ENCODE results near the gene WNT2.
"Not testable (repeated sequence)": the region's sequence is repeated elsewhere in the genome, so short reads cannot be mapped to it uniquely, and the experiment has no call there.

WNT2 gene

DNA sequence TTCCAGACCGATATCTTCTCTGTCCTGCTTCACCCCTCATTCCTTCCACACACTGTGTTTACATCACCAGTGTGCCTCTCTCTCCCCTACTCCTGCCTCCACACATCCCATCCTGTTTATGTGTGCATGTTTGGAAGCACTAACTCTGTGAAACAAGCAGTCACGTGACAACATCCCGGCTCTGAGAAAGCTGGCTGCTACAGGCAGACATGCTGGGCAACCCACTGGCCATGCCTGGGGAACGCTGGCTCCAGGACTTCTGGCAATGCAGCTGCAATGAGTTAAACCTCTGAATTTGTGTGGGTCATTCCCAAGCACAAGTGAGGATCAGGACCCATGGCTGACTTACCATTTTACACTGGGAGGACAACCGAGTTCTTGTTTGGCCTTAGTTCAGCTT is 74.0 kb downstream of the WNT2 start:
- Histone ChIP-seq H3K9ac (ENCODE audit: low read length) (no peak overlapping the region), H3K4me1 (ENCODE audit: control insufficient read depth, insufficient read depth, low read length) (no peaks in the 10 kb centered on the region), H3K36me3 (ENCODE audit: control insufficient read depth, insufficient read depth, low read length) (no peaks in the 10 kb centered on the region), H3K27me3 (ENCODE audit: control insufficient read depth, insufficient read depth, low read length) (no peaks in the 10 kb centered on the region), H3K4me3 (ENCODE audit: low read length) (no peak overlapping the region), H3K9me3 (ENCODE audit: control insufficient read depth, low read length) (no peaks in the 10 kb centered on the region)

DNA sequence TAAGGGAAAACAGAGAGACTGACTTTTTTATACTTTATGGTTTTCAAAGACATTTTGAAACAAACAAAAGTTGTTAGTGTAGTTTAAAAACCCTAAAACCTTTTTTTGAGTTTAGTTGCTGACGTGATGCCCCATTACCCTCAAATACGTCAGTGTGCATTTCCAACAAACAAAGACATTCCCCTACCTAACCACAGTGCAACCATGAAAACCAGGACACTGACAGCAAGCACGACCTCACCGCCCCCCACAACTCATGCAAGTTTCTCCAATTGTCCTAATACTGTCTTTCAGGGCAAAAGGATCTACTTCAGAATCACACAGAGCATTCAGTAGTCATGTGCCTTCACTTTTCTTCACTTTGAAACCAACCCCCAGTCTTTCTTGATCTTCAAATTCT is 75.0 kb downstream of the WNT2 start:
- no peaks in the 10 kb centered on the region for H3K36me3 ChIP-seq (ENCODE audit: control insufficient read depth, insufficient read depth, low read length)
- no peak overlapping the region for H3K9ac ChIP-seq (ENCODE audit: low read length)
- no peaks in the 10 kb centered on the region for H3K4me1 ChIP-seq (ENCODE audit: control insufficient read depth, insufficient read depth, low read length)
- no peaks in the 10 kb centered on the region for H3K27me3 ChIP-seq (ENCODE audit: control insufficient read depth, insufficient read depth, low read length)
- H3K9me3 ChIP-seq (ENCODE audit: control insufficient read depth, low read length) = no peaks in the 10 kb centered on the region
- no peak overlapping the region for H3K4me3 ChIP-seq (ENCODE audit: low read length)

DNA sequence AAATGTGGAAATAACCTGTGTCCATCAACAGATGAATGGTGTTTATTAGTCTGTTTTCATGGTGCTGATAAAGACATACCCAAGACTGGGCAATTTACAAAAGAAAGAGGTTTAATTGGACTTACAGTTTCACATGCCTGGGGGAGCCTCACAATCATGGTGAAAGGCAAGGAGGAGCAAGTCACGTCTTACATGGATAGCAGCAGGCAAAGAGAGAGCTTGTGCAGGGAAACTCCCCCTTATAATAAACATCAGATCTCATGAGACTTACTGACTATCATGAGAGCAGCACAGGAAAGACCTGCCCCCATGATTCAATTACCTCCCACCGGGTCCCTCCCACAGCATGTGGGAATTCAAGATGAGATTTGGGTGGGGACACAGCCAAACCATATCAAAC is 77.2 kb downstream of the WNT2 start:
- H3K4me3 ChIP-seq (ENCODE audit: low read length); H3K9me3 ChIP-seq (ENCODE audit: control insufficient read depth, low read length); H3K27me3 ChIP-seq (ENCODE audit: control insufficient read depth, insufficient read depth, low read length); H3K9ac ChIP-seq (ENCODE audit: low read length); H3K36me3 ChIP-seq (ENCODE audit: control insufficient read depth, insufficient read depth, low read length); H3K4me1 ChIP-seq (ENCODE audit: control insufficient read depth, insufficient read depth, low read length): not testable (repeated sequence)

DNA sequence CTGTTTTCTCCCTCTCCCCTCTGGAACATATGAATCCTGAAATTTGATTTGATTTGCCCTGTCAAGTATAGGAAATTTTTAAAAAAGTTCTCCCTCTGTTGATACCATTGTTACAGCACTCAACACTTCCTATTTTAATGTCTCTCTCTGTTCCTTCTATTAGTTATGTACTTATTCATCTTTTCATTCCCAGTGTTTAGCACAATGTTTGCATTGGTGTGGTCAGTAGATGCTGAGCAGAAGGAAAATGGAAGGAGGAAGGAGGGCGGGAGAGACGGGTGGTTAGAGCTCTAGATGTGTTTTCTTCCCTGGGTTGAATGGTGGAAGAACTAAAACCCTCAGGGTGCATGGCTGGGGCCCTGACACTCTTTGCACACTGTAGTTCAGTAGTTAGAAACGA is 79.5 kb downstream of the WNT2 start:
- Histone ChIP-seq H3K36me3 (ENCODE audit: control insufficient read depth, insufficient read depth, low read length) (no peaks in the 10 kb centered on the region), H3K4me3 (ENCODE audit: low read length) (no peak overlapping the region), H3K4me1 (ENCODE audit: control insufficient read depth, insufficient read depth, low read length) (no peaks in the 10 kb centered on the region), H3K9me3 (ENCODE audit: control insufficient read depth, low read length) (no peaks in the 10 kb centered on the region), H3K9ac (ENCODE audit: low read length) (no peak overlapping the region), H3K27me3 (ENCODE audit: control insufficient read depth, insufficient read depth, low read length) (no peaks in the 10 kb centered on the region)

DNA sequence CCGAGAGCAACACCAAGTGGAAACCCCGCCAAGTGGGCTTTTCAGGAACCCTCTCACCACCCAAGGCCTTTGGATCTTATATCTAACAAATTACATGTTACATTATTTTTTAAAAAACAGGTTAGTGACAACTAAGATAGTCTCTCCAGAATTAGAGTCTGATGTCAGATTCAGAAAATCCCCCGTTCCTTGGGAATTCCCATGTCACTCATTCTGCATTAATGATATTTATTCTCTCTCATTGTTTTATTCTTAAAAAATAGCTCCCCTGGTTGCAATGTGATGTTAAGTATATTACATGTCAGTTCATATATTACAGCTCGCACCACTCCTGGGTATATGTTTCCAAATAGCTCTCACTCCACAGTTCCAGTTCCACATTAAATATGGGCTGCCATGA is 81.8 kb downstream of the WNT2 start:
- Histone ChIP-seq H3K9ac (ENCODE audit: low read length) (no peak overlapping the region), H3K27me3 (ENCODE audit: control insufficient read depth, insufficient read depth, low read length) (no peaks in the 10 kb centered on the region), H3K36me3 (ENCODE audit: control insufficient read depth, insufficient read depth, low read length) (no peaks in the 10 kb centered on the region), H3K4me1 (ENCODE audit: control insufficient read depth, insufficient read depth, low read length) (no peaks in the 10 kb centered on the region), H3K4me3 (ENCODE audit: low read length) (no peak overlapping the region), H3K9me3 (ENCODE audit: control insufficient read depth, low read length) (no peaks in the 10 kb centered on the region)

DNA sequence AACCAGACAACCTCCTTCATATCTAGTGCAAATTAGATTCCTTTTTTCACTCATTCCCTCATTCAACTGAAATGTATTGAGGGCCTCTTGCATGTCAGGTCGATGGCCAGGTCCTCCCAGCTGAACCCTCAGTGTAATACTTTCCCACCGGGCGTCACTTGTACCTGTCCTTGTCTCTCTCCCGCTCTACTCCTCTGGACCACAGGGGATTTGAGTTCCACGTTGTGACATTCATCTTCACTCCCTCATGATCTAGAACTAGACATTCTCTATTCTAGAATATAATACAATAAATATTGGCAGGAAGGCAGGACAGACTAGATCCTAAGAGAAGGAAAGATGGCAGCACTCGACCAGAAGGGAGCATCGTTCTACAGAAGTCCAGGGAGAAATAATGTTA is 83.9 kb downstream of the WNT2 start:
- no peaks in the 10 kb centered on the region for H3K9me3 ChIP-seq (ENCODE audit: control insufficient read depth, low read length)
- H3K9ac ChIP-seq (ENCODE audit: low read length) = no peak overlapping the region
- no peaks in the 10 kb centered on the region for H3K36me3 ChIP-seq (ENCODE audit: control insufficient read depth, insufficient read depth, low read length)
- H3K27me3 ChIP-seq (ENCODE audit: control insufficient read depth, insufficient read depth, low read length) = no peaks in the 10 kb centered on the region
- H3K4me3 ChIP-seq (ENCODE audit: low read length) = no peak overlapping the region
- no peaks in the 10 kb centered on the region for H3K4me1 ChIP-seq (ENCODE audit: control insufficient read depth, insufficient read depth, low read length)

DNA sequence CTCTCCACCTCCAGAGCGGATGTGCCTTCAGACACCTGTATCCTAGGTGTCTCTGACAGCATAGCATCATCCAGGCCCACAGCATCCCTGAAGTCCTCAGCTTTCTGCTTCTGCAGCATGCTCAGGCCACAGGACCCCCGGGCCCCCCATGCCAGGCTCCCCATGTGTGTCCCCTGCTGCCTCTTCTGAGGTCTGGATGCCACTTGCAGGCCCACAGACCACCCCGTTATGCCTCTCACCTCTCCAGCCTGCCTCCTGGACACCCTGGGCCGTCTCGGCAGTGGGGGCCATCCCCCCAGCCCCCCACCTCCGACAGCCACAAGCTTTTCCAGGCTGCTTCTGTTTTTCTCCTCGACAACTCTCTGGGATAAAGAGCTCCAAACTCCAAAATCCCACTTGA is 84.4 kb downstream of the WNT2 start:
- Histone ChIP-seq H3K4me1 (ENCODE audit: control insufficient read depth, insufficient read depth, low read length) (no peaks in the 10 kb centered on the region), H3K27me3 (ENCODE audit: control insufficient read depth, insufficient read depth, low read length) (no peaks in the 10 kb centered on the region), H3K9ac (ENCODE audit: low read length) (no peak overlapping the region)

DNA sequence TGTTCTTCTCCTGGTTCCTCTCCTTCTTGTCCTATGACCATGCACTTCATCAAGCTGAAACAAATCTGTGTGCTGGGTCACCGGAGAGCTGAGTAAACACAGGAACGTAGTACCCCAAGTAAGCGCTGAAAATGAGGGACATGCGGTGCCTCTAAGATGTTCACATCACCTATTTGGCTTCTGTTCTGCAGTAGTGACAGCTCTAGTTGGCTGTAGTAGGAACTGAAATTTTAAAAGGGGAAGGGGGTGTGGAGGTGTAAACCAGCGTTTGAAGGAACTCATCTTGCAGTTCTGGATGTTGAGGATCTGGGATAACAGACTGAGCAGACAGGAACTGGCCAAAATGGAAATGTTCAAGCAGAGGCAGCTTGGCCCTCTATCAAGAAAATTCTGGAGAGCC is 85.2 kb downstream of the WNT2 start:
- Histone ChIP-seq H3K4me3 (ENCODE audit: low read length) (no peak overlapping the region), H3K9me3 (ENCODE audit: control insufficient read depth, low read length) (no peaks in the 10 kb centered on the region), H3K27me3 (ENCODE audit: control insufficient read depth, insufficient read depth, low read length) (no peaks in the 10 kb centered on the region), H3K9ac (ENCODE audit: low read length) (no peak overlapping the region), H3K36me3 (ENCODE audit: control insufficient read depth, insufficient read depth, low read length) (no peaks in the 10 kb centered on the region), H3K4me1 (ENCODE audit: control insufficient read depth, insufficient read depth, low read length) (no peaks in the 10 kb centered on the region)

More for the DNA sequence above, 84.4 kb downstream of the WNT2 start:
- Histone ChIP-seq H3K9me3 (ENCODE audit: control insufficient read depth, low read length) (no peaks in the 10 kb centered on the region), H3K4me3 (ENCODE audit: low read length) (no peak overlapping the region), H3K36me3 (ENCODE audit: control insufficient read depth, insufficient read depth, low read length) (no peaks in the 10 kb centered on the region)

DNA sequence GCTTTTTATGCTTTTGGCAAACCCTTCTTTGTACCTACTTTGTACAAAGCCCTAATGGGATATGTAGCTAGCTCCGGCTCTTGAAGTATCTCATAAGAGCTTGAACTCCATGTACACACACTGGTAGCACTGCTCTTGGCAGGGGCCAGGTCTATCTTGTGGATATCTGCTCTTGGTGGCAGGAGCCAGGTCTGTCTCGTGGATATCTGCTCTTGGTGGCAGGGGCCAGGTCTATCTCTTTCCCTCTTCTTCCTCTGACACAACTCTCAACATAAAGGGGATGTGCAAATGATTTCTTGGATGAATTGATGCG is 91.9 kb downstream of the WNT2 start:
- Histone ChIP-seq H3K4me3 (ENCODE audit: low read length) (no peak overlapping the region), H3K9me3 (ENCODE audit: control insufficient read depth, low read length) (no peaks in the 10 kb centered on the region), H3K36me3 (ENCODE audit: control insufficient read depth, insufficient read depth, low read length) (no peaks in the 10 kb centered on the region), H3K4me1 (ENCODE audit: control insufficient read depth, insufficient read depth, low read length) (no peaks in the 10 kb centered on the region), H3K9ac (ENCODE audit: low read length) (no peak overlapping the region), H3K27me3 (ENCODE audit: control insufficient read depth, insufficient read depth, low read length) (no peaks in the 10 kb centered on the region)

DNA sequence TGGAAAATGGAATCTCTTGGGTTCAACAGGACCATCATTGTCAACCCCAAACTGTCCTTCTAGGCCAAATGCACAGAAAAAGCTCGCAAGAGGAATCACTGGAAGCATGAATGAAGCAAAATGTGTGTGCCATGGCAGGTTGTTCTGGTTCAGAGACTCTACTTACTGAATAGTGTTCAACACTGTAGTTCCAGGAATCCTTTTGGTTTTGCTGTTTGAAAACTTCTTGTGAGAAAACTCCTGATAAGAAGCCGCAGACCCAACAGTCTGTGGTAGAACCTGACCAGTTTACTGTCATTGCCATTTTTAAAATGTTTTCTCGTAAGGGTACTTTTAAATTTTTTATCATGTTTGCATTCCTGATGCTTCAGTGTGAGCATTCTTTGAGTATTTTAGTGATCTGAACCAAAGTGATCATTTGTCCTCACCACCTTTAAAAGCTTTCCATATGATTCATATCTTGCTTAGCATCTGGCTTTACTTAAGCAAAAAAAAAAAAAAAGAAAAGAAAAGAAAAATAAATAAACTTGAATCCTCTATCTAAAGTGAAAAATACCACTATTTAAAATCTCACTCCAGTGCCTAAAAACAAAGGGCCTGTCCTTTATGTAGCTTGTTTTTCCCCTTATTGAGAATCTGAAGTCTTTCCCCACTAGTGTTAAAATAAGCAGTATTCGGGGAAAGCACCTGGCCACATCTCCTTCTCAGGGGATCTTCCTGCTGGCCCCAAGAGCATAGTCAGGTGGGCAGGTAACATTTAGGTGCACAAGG is 92.4 kb downstream of the WNT2 start:
- Histone ChIP-seq H3K4me3 (ENCODE audit: low read length) (no peak overlapping the region), H3K9me3 (ENCODE audit: control insufficient read depth, low read length) (no peaks in the 10 kb centered on the region), H3K36me3 (ENCODE audit: control insufficient read depth, insufficient read depth, low read length) (no peaks in the 10 kb centered on the region), H3K9ac (ENCODE audit: low read length) (no peak overlapping the region), H3K27me3 (ENCODE audit: control insufficient read depth, insufficient read depth, low read length) (no peaks in the 10 kb centered on the region), H3K4me1 (ENCODE audit: control insufficient read depth, insufficient read depth, low read length) (no peaks in the 10 kb centered on the region)

DNA sequence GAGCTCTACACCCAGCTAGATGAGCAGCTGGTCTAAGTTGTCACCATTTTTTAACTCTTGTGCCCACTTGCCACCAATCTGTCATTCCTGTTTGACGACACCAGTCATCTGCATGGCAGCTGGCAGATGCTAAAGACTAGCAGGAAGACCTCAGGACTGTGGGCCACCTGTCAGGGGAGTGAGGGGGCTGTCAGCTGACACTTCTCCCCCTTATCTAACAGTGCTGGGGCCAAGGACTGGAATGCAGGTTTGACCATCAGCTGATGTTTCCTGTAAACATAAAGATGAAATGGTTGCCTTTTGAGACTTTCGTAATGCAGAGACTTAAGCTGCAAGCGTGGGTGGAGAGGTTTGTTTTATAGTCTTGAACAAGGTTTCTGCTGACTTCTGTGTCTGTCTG is 93.5 kb downstream of the WNT2 start:
- Histone ChIP-seq H3K9me3 (ENCODE audit: control insufficient read depth, low read length) (no peaks in the 10 kb centered on the region), H3K4me1 (ENCODE audit: control insufficient read depth, insufficient read depth, low read length) (no peaks in the 10 kb centered on the region), H3K36me3 (ENCODE audit: control insufficient read depth, insufficient read depth, low read length) (no peaks in the 10 kb centered on the region), H3K4me3 (ENCODE audit: low read length) (no peak overlapping the region), H3K27me3 (ENCODE audit: control insufficient read depth, insufficient read depth, low read length) (no peaks in the 10 kb centered on the region), H3K9ac (ENCODE audit: low read length) (no peak overlapping the region)

DNA sequence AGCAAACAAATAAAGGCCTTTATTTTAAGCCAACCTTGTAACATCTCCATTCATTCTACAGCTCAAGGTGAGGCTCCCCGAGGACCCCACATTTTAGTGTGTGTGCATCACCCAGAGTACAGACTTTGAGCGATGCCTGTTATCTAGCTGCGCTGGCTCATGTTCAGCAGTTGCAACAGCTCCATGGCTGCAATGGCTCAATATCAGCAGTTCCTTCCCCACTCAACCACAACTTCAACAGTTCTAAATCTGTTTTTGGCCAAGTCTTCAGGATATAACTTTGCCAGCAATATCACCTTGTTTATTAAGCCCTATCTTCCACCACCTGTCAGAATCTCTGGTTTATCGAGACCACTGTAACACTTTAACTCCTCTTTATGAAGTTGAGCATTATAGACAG is 95.8 kb downstream of the WNT2 start:
- no peaks in the 10 kb centered on the region for H3K9me3 ChIP-seq (ENCODE audit: control insufficient read depth, low read length)
- no peaks in the 10 kb centered on the region for H3K27me3 ChIP-seq (ENCODE audit: control insufficient read depth, insufficient read depth, low read length)
- H3K4me3 ChIP-seq (ENCODE audit: low read length) = no peak overlapping the region
- H3K4me1 ChIP-seq (ENCODE audit: control insufficient read depth, insufficient read depth, low read length) = no peaks in the 10 kb centered on the region
- no peak overlapping the region for H3K9ac ChIP-seq (ENCODE audit: low read length)
- no peaks in the 10 kb centered on the region for H3K36me3 ChIP-seq (ENCODE audit: control insufficient read depth, insufficient read depth, low read length)

DNA sequence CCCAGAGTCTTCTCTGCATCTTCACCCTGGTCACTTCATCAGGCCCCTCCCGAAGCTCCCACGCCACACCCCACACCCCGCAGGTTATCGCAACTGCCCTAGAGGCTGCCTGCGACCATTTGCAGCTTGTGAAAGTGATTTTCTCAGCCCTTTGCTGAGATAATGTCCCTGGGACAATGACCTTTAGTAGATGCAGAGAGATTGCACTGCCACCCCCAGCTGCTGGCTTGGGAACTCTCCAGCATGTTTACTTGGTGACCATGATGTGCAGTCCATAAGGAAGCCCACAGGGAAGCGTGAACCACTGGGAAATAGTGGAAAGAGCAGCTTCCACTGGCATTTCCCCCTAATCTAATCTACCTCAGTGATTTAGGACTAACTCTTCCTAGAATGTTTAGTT is 97.3 kb downstream of the WNT2 start:
- H3K36me3 ChIP-seq (ENCODE audit: control insufficient read depth, insufficient read depth, low read length) = no peaks in the 10 kb centered on the region
- no peaks in the 10 kb centered on the region for H3K27me3 ChIP-seq (ENCODE audit: control insufficient read depth, insufficient read depth, low read length)
- no peak overlapping the region for H3K9ac ChIP-seq (ENCODE audit: low read length)
- H3K4me3 ChIP-seq (ENCODE audit: low read length) = no peak overlapping the region
- no peaks in the 10 kb centered on the region for H3K9me3 ChIP-seq (ENCODE audit: control insufficient read depth, low read length)
- no peaks in the 10 kb centered on the region for H3K4me1 ChIP-seq (ENCODE audit: control insufficient read depth, insufficient read depth, low read length)

Data from mucosa of stomach (tissue), 1 donor.